HG03175 (cell line): Measurements from ENCODE around the gene MPEG1.
A peak's percentile ranks its signal among the peaks of the same experiment; 100 is the strongest.

Experiments used
- ATAC-seq: cut with Tn5 transposase; IDR thresholded peaks from one replicate; pipeline ENCODE4 v1.9.1; 2021; ENCODE audit warnings: mild to moderate bottlenecking, moderate library complexity; ENCODE audit not compliant: unreplicated experiment

MPEG1 gene

DNA sequence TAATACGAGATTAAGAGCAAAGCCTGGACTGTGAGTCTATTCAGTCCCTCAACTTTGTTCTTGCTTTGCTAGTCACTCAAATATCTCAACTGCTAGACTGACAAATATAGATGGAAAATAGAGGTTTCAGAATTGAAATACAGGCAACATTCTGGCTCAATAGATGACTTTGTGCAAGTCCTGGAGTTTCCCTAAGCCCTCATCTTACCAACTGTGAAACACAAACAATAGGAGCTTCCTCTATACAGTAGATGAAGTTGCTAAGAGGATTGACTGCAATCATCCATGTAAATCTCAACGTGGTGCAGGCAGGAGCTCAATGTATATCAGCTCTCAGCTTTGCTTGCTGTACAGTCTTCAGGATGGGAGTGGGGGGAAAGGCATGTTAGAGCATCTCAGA, 6.2 kb upstream of the MPEG1 start:
- no peak for ATAC-seq

DNA sequence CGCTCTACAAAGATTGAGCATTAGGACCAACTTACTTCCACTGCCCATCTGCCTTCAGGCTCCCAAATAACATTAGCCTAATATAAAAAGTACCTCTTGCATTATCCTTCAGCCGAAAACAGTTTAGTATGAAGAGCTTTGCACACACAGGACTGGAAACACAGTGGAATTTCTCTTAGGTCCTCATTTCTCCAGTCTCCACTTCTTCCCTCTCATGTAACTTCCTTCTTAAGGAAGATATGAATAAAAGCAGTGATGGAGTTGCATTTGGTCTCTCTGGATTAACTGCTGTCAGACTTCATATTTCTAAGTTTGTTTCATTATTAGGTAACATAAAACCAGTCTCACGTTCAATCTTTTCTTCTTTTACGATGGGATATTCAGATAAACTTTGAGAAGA, 5.6 kb upstream of the MPEG1 start:
- ATAC-seq, result no peak

DNA sequence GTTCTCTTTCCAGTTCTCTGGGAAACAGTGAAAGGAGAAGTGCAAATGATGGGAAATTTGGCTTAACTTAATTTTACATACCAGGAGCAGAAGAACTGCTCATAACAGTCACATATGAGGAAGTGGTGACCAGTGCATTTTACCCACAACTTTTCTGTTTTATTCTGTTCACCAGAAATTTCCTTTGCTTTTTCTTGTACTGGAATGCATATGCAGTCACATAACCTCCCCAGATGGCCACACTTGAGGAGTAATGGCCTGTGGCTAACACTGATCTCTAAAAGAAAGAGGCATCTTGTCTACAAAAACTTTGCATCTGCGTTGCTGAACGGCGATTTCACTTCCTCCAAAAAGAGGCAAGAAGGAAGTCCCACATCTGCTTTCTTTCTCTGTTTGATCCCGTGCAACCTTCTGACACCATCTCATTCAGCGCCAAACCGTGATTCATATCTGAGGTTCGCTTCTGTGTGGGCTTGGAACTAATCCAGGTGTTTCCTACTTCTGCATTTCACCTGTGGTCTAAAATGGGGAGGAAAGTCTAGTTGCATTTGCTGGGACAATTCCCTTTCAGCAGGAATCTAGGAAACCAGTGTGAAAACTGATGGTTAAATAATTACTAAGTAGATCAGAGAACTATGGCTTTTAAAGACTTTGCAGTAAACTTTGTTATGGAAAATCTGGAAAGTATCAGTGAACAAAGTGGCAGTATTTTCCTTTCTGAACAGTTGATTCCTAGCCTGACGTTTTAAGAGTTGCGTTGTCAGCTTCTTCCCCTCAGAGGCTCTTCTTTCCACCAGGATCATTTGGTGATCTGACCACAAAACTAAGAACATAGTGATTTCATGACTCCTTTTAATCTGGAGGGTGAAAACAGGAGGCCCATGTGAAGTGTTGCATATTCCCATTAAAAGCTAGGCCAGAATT, 4.2 kb upstream of the MPEG1 start:
- peak; percentile 87 for ATAC-seq

DNA sequence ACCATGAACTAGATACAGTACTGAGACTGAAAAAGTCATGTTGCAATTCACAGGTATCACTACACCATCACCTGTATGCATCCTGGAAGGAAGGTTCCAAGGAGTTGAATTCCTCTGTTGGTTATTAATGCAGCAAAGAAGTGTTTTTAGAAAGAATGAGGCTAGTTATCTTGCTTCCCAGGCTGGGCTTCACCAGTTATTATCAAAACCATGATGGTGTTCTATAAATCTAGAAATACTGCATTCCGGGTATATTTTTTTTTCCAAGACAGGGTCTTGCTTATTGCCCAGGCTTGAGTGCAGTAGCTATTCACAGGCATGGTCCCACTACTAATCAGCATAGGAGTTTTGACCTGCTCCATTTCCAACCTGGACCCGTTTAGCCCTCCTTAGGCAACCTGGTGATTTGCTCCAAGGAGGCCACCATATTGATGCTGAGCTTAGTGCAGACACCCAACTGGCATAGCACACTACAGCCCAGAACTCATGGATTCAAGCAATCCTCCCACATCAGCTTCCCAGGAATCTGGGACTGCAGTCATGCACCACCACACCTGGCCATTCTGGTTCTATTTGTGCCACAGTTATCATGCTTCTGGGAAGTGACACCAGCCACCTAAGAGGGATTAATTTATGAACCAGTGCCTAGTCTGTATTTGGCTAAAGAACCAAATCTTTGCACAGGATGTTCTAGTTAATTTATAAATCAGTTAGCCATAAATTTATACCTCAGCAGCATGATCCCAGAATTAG, 1.6 kb upstream of the MPEG1 start:
- no peak for ATAC-seq

DNA sequence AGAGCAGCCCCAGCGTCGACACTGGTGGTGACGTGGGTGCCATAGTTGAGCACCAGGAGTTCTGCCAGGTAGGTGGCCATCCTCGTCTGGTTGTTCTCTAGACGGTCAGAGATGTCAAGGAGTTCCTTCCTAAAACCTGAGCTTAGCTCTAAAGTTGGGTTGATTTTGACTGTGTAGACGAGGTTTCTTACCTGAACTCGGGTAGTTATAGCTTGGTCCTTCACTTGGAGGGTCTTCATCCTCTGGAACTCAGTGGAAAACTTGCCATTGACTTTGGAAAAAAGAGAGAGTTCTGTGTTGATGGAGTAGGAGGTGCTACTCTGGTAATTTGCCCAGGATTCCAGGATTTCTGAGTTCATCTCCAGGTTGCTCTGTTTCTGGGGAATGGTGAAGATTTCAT, 505 bp downstream of the MPEG1 start:
- no peak for ATAC-seq

DNA sequence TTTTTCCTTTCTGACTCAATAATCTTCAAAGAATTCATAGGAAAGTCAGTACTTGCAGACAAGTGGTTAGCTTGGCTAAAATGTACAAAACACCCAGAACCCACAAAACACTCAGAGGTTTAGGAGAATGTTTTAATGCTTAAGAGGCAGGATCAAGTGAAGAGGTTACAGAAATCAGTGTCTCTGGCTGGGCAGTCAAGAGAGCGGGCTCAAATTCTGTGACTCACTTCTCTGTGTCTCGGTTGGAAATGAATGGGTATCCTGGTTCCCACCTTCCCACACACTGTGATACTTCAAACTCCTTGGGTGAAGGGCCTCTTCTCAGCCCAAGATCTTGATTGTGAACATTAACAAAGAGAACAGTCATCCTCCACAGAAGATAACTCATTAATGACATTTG, 3.8 kb downstream of the MPEG1 start:
- ATAC-seq, result no peak

DNA sequence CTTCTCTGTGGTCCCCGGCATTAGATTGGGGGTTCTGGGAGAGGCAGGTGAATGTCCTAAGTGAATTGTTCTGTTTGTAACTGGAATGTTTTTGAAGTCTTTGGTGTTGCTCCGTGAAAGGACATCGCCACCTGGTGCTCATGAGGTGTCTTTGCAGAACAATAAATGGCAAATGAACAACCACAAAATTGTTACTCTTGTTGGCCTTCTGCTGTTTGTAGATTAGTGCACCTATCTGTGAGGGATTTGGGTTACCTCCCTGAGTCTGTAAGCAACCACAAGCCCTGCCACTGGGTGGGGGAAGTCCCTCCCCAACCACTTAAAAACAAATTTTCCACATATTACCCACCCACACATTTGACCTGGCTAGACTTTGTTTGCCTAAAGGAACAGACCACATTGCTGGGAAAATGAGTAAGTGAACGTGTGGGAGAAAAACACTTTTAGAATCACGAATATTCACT, 4.7 kb downstream of the MPEG1 start:
- ATAC-seq, result peak; percentile 52

DNA sequence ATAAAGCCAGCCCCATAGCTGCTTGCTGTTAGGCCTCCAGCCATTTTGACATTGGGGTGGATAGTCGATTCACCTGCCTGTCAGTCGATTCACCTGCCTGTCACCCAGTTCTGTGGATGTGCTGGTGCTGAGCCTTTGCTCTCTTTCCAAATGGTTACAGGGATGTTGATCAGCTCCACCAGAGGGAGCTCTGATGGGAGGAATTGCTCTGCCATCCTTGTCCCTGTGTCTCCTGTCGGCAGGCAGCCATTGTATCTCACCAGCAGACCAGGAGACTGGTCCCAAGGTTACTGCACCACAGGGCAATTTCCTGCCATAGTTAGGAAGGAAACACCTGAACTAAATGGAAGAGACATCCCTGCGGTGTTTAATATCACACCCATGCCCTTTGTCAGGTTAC, 6.1 kb downstream of the MPEG1 start:
- ATAC-seq, result no peak

DNA sequence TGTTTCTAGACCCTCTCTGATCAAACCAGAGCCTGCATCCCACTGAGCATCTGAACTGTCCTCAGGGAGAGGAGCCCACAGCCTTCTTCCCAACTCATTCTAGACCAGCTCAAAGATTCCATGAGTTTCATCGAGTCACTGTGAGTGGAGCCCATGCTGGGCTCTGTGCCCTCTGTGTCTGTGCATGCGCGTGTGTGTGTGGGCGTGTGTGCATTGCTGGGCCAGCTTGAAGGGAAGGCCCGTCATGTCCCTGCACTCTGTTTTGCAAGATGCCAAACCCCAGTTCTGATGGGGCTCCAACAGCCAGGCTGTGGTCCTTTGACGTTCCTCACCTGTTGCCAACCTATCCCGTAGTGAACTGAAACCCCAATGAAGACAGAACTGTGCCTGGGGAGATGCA, 7.1 kb downstream of the MPEG1 start:
- ATAC-seq, result no peak

DNA sequence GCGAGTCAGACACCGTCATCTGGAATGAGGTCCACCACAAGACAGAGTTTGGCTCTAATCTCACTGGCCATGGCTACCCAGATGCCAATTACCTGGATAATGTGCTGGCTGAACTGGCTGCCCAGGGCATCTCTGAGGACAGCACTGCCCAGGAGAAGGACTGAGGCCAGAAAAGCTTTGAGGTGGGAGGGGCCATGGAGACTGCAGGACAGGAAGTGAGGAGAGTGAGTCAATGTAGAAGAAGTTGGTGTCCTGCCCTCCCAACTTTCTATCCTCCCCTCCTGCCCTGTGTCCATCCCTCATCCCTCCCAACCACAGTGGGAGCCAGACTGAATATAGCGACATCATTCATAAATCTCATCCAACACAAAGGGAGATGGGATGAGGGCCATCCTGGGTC, 8.0 kb downstream of the MPEG1 start:
- ATAC-seq, result no peak

DNA sequence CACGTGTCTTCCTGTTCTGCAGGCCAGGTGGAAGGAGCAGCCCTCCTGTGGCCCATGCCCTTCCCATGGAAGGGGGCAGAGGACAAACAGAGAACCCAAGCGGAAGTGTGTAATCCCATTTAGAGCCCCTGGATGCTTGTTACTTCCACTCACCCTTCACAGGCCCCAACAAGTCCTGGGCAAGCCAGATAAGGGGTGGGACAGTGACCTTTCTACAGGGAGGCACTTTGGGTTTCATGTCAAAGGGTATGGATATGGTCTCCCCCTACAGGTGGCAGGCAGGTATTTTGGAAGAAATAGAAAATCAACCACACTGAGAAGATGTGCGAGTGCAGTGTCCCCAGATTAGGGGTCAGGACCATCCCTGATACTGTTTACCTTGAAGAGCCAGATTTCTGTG, 11.4 kb downstream of the MPEG1 start:
- ATAC-seq, result no peak

DNA sequence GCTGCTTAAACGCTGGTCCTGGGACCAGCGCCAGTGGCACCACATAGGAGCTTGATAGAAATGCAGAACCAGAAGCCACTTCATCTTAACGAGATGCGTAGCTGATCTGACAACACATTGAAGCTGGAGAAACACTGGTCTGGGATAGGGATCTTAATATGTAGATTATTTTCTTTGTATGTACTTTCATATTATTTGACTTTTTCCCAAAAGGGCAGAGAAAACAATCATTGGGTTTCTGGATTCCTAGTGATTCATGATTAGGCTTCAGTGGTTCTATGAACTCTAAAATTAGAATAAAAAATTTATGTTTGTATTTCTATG, 12.3 kb downstream of the MPEG1 start:
- no peak for ATAC-seq

DNA sequence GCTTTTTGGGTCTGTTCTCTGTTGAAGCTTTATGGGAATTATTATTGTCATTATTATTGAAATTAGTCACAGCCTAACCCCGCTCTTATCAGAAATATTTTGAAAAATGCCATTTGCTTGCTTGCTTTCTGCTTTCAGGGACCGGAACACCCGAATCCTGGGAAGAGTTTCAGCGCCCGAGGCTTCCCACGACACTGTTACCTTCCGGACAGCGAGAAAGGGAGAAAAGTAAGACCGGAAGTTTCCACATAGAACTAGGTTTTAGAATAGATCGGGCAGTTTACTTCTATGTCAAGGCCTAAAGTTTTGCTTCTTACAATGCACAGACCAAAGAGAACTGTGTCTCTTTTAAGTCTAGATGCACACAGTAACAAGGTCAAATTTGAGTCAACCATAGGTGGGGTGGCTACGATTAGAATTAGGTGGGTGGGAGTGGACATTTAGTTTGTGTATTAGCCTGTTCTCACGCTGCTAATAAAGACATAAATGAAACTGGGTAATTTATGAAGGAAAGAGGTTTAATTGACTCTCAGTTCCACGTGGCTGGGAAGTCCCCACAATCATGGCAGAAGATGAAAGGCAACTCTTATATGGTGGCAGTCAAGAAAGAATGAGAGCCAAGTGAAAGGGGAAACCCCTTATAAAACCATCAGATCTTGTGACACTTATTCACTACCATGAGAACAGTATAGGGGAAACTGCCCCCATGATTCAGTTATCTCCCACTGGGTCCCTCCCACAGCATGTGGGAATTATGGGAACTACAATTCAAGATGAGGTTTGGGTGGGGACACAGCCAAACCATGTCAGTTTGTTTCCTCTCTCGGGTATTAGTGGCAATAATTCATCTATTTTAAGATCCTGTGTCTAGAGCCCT, 12.9 kb downstream of the MPEG1 start:
- peak; percentile 54 for ATAC-seq

DNA sequence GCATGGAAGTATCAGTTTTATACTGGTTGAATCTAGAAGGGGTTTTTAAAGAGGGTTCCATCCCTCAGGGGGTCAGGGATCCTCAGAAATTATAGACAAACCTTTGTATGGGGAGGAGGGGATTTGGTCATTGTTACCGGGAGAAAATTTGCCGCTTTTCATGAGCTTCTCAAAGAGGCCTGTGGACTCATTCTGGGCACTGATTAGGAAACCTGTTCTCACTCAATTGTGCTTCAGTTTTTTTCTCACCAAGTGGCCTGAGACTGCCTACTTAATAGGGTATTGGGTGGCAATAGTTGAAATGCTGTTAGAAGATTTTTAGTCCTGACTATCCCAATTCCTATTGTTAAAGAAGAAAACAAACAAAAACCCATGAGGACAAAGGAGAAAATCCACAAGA, 14.0 kb downstream of the MPEG1 start:
- no peak for ATAC-seq

DNA sequence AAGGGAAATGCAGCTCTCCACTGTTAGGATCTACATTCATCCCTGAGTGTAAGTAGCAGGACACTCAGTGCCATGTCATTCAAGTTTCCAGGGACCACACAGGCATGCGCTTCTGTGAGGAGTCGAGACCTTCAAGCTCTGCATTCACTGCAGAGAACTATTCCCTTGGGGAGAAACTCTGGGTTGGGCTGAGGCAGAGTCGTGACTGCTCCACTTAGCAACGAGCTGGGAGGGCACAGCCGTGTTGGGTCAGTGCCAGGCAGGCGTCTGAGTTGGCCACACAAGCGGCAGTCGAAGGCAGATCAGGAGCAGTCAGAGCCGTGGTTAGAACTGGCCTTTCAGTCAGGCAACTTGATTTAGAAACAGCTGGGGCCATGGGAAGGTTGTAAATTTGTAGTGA, 14.7 kb downstream of the MPEG1 start:
- no peak for ATAC-seq

DNA sequence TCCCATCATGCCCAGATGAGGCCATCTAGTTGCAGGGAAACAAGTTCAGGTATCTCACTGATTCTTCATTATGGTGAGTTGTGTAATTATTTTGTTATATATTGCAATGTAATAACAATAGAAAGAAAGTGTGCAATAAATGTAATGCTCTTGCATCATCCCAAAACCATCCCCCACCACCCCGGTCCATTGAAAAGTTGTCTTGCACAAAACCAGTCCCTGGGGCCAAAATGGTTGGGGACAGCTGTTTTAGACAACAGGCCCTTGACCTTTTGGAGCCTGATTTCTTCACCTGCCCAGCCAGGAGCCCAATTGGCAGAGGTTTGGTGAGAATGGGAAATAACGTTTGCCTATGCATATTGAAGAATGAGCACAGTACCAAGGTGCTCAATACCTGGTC, 15.9 kb downstream of the MPEG1 start:
- no peak for ATAC-seq

DNA sequence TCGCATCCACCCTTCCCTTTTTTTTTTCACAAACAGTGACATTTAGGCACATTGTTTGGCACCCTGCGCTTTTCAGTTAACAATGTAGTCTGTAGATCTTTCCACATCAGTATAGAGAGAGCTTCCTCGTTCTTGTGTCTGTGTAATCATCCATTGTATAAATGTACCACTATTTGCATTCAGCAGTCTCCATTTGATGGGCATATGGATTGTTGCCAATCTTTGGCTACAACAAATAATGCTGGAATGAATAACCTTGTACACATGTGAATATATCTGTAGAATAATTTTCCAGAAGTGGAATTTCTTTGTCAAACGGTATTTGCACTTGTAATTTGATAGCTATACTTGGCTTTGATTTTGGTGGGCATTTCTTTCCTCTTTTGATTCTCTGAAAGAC, 17.1 kb downstream of the MPEG1 start:
- ATAC-seq, result no peak

DNA sequence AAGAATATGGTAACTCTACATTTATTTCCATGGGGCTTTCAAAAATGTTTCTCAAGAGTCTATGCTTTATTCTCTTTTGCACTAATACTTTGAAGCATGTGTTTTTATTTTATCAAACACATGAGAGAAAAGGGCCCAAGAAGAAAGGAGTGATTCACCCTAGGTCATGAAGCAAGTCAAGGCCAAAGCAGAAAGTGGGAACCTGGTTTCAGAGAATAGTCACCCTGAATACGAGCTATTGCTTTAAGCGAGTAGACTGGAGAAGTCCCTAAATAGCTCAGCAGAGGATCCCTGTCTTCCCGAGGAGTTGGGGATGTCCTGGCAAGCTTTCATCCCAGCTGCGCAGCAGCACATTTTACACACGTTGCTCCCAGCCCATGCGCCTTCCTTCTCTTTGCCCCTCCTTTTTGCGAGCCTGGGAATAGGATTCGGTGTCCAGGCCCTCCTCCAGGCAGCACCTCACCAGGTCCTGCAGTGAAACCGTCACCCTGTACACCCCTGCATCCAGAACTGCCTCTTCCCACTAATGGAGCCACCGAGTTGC, 19.1 kb downstream of the MPEG1 start:
- ATAC-seq, result no peak

DNA sequence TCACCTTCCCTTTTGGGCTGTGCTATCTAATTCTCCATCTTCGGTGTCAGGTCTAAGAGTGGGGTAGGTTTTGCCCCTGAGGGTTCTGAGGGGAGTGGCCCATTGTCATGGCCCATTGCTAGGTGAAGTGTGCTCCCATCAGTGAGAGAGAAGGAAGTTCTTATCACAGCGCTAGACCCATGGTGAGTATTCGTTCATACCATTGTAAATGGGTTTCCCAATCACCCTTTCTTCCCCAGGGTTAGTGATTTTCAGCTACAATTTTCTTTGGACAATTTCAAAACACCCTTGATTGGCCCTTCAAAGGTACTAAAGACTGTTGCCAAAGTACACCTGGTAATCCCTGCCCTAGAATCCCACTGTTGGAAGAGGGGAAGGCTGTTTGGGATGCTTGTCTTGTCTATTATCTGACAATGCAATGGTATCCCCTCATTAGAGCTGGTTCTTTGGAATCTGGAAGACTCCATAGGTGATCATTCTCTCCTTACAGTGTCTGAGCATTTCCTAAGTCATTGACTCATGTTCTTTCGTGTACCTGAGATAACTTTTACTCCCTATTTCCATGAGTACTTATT, 20.2 kb downstream of the MPEG1 start:
- ATAC-seq, result no peak

DNA sequence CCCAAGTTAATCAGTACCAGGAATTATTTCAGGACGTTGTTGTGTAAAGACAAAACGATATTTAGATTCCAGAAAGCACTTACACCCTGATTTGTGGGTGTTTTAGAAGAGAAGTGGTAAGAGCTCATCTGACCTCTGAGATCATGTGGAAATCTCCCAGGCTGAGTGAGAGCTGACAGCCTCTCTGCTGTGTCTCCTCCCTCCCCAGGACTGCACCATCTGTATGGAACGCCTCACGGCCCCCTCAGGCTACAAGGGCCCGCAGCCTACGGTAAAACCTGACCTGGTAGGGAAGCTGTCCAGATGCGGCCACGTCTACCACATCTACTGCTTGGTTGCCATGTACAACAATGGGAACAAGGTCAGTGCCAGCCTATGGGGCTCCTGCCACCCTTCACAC, 20.8 kb downstream of the MPEG1 start:
- ATAC-seq, result no peak

DNA sequence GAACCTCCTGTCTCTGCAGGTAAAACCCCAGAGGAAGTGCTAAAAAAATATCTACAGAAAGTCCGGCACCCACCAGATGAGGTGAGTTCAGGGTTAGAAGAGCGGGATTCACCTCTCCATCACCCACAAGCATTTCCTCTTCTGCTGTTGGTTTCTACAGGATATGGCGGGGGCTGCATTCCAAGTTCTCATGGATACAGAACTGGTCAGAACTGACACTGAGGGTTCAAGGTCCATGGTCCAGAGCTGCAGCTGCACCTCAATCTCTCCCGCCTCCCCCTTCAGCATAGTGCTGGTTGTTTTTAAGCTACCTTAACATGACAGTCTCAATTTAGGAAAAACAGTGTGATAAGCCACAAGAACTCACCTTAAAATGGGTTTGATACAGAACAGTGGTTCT, 21.6 kb downstream of the MPEG1 start:
- no peak for ATAC-seq
